GM19240 (cell line): ENCODE measurements around the gene SPATA25.
"Not testable (repeated sequence)": the region's sequence is repeated elsewhere in the genome, so short reads cannot be mapped to it uniquely, and the experiment has no call there.

Source experiments
- DNase-seq: peaks from one replicate; pipeline ENCODE4 v3.0.0; 2011; ENCODE audit warnings: low spot score; ENCODE audit not compliant: insufficient read length

Gene SPATA25, protein sequence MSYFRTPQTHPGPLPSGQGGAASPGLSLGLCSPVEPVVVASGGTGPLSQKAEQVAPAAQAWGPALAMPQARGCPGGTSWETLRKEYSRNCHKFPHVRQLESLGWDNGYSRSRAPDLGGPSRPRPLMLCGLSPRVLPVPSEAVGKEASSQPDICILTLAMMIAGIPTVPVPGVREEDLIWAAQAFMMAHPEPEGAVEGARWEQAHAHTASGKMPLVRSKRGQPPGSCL

DNA sequence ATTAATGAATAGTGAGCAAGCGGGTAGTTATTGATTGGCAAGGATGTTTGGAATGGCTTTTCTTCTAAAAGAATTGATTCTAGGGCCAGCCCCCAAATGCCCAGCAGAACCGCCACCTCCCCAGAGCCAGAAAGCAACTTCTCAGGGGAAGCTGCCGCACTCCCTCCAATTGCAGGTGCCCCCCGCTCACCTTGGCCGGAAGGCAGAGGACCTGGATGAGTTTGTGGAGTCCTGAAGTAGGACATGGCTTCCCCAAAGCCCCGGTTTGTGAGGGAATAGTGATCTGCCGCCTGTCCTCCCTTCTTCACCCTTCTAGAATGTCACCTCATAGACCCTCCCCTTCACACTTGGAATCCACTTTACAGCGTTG is at the start of gene SPATA25:
TSS of gene SPATA25 (minus strand) at position 277 of the 370 bp plus-strand sequence. CDS start at position 245, 32 bp downstream.
- DNase-seq, result no peak

DNA sequence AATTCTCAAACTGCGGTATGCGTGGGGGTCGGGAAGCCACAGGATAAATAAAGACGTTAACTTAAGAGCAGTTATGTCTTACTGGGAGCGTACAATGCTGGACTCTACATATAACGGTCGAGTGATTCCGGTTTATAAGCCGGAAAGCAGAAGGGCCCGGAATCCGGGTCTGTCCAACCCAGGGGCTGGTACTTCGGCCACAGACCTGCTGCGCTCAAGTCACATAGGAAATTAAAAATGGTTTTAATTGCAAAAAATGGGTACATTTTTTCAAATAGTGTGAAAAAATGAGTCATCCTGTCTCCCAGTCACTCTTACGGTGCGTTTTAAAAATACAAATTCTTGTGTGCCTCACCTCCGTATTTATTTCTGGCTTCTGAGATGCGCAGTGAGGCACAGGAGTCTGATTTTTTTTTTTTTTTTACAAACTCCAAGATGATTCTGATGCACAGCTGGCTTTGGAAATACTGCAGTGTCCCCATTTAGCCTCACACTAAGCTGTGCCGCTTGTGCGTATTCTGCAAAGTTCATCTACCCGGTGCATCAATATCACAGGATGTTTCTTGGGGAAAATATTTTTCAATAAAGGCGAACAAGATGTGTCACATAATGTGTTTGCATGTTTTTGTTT is 48.1 kb upstream of the SPATA25 start:
- no peak for DNase-seq

DNA sequence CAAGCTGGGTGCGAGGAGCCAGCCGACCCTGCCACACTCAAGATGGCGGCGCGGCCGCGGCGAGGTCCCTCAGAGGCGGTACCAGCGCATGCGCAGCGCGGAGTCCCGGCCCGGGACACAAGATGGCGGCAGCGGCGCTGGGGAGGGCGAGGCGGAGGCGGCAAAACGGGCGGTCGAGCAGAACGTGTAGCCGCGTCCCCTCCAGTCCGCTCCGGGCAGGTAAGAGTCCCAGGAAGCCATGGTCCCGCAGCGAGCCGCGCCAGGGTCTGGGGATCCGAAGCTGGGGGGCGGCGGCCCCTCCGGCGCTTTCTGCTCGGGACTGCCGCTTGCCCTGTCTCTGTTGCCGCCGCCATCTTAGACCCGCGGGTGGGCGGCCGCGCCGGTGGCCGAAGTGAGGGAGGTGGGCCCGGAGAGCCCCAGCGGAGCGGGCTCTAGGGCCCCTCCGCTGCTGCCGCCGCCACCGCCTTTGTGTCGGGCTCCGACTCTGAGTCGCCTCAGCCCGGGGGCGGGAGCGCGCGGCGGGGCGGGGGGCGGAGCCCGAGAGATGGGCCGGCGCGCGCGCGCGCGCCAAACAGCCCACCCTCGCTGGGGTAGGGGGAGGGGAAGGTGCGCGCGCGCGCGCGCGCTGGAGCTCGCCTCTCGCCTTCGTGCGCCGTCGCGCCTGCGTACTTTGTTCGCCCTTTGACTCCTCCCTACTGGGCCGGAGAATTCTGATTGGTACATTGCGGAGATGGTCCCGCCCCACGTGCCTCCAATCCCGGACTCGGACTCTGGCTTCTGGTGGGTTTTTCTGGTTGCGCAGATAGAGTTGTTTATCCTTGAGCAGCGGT is 47.4 kb upstream of the SPATA25 start, which contains the start of gene PCIF1:
TSS of gene PCIF1 (plus strand) at position 98 of the 830 bp plus-strand sequence. CDS start 4,317 bp downstream, outside the sequence.
- DNase-seq, result peak; percentile 99

DNA sequence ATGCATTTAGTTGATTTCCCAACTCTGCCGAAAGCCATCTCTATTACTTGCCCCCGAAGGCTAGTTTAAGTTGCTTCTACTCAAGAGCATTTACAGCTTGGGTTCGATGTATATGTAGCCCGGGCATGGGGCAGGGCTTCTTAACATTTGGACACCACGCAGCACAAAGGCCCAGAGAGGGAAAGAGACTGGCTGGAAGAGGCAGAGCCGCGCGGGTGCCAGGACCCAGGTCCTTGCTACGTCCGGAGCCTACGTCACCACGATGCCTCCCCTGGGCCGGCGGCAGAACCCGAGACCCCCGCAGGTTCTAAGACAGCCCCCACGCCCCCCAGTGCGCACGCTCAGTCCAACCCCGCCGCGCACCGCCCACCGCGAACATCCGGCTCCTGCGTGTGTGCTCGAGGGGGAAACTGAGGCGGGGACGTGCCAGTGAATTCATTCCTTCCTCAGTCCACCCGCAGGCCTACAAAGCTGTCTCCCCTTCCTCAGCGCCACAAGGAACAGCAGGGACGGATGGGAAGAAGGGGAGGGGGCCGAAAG is 46.7 kb upstream of the SPATA25 start:
- no peak for DNase-seq

DNA sequence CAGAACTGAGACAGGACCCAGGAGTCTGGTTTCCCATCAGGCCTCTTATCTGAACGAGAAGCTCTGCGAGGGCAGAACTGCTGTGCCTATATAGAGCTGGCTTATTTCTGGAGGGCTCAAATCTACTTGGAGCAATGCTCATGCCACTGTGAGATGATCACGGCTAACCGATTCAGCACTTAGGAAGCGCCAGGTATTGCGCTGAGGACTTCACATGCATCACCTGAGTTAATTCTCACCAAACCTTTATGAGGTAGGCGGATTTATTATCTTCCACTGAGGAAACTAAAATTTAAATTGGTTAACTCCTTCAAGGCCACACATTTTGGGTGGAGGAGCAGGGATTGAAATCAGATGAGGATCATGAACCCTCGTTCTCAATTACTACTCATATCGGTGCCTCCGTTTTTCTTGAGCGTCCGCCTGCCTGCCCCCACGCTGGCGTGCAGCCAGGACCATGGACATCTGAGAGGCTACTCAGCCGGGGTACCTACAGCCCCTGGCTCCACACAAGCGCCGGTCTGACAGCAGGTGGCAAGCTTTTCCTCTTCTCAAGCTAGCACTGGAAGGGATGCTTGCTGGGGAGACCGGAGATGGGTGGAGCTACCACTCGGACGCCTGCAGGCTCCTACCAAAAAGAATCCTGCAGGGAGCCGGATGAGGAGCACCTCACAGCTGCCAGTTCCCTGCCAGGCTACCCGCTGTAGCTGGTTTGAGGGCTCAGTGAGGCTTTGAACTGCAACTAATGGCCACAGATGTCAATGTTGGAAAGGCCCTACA is 46.0 kb upstream of the SPATA25 start:
- peak; percentile 44 for DNase-seq

DNA sequence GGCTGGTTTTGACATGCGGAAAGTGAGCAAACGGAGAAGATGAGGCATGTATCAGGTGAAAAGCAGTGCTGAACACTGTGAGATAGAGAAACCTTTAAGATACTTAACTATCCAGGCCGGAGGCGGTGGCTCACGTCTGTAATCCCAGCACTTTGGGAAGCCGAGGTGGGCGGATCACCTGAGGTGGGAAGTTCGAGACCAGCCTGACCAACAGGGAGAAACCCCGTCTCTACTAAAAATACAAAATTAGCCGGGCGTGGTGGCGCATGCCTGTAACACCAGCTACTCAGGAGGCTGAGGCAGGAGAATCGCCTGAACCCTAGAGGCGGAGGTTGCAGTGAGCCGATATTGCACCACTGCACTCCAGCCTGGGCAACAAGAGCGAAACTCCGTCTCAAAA is 44.3 kb upstream of the SPATA25 start:
- not testable (repeated sequence) for DNase-seq

DNA sequence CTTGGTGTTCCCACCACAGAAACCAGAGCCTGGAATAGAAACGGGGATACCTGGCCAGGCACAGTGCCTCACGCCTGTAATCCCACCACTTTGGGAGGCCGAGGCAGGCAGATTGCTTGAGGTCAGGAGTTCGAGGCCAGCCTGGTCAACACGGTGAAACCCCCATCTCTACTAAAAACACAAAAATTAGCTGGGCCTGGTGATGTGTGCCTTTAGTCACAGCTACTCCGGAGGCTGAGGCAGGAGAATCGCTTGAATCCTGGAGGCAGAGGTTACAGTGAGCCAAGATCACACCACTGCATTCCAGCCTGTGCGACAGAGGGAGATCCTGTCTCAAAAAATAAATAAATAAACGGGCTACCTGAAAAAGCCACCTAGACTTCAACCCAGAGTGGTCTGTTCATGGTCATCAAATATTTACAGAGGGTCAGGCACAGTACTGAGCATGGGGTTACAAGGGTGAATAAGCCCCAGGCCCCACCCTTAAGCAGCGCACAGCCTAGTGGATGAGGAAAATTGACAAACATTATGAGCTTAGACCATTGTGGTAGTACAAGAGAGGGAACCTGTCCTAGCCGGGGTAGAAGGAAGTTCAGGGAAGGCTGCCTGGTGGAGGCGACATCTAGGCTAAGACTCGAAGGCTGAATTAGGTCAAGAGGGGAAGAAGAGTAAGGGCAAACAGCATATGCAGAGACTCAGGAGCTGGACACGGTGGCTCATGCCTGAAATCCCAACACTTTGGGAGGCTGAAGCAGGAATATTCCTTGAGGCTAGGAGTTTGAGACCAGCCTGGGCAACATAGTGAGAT is 39.9 kb upstream of the SPATA25 start:
- DNase-seq, result no peak

DNA sequence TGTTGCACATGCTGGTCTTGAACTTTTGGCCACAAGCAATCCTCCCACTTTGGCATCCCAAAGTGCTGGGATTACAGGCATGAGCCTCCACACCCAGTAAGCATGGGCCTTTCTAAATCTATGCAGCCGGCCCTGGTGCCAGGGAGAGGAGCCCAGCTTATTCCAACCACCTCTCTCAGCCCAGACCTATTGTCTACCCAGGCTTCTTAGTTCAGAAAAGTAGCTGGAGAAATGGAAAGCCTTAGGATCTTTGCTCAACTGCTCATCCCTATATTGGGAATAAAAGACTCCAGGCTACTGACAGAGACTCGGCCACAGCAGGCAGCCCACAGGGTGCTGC is 39.3 kb upstream of the SPATA25 start:
- DNase-seq, result no peak

DNA sequence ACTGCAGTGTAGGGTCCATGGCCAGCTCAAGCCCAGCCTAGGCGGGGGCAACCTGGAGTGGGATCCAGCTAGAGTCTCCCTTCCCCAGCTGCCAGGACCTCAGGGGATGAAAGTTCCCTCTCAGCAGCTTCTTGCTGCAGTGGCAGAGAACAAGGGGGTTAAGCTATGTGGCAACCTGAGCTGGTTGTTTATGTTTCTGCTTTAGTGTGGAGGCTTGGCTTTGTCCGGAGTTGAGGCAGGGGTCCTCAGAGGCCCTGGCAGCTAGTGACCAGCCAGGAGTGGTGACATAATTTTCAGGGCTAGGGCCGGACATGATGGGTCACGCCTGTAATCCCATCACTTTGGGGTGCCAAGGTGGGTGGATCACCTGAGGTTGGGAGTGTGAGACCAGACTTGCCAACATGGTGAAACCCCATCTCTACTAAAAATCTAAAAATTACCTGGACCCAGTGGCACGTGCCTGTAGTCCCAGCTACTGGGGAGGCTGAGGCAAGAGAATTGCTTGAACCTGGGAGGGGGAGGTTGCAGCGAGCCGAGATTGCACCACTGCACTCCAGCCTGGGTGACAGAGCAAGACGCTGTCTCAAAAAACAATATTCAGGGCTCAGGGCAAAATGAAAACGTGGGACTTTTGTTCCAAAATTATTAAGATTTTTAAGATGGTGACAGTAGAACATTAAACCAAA is 38.5 kb upstream of the SPATA25 start:
- DNase-seq, result no peak

DNA sequence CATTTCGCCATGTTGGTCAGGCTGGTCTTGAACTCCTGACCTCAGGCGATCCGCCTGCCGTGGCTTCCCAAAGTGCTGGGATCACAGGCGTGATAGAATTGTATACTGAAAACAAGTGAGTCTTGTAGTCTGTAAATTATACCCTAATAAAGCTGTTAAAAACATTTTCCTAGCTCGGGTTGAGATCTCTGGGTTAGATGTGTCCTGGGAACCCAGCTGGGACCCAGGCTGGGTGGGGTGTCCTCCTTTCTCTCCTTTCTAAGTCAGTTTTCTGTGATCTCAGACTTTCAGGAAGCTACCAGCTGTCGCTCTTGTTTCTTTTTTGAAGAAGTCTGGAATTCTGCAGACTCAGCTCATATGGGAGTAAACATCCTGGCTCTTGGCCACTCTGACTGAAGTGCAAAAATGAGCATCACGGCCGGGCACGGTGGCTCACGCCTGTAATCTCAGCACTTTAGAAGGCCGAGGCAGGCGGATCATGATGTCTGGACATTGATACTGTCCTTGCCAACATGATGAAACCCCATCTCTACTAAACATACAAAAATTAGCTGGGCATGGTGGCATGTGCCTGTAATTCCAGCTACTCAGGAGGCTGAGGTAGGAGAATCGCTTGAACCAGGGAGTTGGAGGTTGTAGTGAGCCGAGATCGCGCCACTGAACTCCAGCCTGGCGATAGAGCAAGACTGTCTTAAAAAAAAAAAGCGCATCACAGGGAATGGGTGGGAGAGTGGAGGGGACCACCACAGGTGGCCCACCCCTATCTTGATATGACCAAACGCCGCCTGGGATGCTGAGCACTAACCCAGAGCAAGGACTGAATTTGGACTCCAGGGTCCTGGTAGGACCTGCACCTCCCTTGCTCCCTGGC is 37.2 kb upstream of the SPATA25 start:
- no peak for DNase-seq

DNA sequence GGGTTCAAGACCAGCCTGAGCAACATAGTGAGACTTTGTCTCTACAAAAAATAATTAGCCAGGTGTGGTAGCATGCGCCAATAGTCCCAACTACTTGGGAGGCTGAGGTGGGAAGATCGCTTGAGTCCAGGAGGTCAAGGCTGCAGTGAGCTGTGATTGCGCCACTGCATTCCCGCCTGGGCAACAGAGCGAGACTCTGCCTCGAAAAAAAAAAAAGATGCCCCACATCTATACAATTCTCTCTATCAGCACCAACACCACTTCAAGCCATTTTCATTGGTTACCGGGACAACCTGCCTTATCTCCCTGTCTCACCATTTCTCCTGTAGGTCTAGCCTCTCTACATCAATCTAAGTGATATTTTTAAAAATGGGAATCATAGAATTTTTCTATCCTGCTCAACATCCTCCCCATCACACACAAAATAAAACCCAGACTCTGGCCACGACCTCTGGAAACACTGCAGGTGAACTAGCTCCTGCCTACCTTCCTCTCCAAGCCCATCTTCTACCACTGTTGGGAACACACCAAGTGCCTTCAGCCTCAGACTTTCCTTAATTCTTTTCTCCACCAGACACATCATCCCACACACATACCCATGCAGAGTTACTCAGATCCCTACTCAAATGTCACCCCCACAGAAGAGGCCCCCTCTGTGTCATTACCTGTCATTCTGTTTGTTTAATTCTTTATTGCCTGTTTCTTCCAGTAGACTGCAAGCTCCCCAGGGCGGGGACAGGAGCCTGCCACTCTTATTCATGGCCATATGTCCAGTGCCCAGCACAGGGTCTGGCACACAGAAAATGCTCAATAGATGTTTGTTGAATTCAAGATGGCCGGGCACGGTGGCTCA is 34.1 kb upstream of the SPATA25 start:
- DNase-seq, result no peak

DNA sequence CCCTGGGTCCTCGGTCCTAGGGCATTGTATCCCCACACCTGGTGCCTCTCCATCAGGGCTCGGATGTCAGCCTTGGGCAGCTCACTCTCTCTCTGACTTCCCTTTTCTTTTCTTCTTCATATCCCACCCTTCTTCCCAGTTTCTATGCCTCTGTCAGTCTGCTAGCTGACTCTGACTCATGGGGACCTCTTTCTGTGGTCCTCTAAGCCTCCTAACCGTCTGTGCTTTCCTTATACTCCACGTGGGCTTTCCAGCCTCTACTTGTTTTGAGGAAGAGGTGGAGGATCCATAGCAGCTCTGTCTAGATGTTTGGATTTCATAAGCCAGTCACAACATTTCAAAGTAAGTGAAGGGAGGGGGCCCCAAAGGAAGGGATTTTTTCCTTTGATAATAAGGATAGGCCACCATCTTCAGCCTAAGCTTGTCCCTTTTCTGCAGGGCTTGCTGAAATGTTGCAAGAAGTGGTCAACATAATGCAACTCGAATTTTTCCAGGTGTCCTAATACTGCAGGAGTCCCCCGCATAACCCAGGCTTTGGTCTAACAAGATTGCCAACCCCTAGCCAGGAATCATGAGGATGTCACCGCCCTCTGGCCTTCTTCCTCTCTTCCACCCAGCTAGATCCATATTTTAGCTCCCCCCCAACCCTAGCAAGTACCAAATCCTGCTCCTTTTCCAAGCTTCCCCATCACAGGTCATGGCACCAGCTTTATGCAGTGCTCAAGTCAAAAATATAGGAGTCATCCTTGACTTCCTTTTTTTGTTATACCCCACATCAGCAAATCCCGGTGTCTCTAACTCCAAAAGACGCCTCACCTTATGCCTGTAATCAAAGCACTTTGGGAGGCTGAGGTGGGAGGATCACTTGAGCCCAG is 33.3 kb upstream of the SPATA25 start:
- no peak for DNase-seq

DNA sequence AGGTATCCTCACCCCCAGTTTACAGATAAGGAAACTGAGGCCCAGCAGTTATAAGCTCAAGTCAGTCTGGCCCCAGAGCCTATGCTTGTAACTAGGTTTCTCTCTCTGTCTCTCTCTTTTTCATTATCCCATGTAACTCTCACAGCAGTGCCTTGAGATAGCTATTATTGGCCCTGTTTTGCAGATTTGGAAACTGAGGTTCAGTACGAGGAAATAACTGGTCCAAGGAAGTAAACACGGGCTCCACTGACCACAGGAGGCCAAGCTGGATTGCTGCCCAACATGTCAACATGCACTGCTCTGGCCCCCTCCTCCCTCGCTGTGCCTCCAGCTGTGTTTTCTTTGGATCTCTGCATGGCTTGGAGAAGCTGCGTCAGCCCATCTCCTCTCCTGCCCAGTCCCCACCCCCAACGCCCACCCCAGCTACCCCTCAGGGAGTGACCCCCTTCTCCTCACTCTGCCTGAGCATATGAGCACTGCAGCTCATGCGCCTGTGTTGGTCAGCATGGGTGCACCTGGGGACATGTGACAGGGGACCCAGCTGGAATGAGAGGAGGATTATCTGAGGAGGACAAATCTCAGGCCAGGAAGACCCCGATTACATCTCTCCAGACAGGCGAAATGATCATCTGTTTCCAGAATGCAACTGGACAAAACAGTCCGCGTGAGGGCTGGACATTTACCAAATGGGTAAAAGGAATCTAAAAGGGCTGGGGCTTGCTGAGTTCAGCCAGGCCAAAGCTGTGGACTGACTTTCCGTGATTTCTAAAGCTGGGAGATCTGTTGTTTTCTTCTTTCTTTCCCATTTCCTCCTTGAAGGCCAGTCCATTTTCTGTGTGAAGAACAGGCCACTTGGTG is 32.3 kb upstream of the SPATA25 start:
- DNase-seq, result no peak

DNA sequence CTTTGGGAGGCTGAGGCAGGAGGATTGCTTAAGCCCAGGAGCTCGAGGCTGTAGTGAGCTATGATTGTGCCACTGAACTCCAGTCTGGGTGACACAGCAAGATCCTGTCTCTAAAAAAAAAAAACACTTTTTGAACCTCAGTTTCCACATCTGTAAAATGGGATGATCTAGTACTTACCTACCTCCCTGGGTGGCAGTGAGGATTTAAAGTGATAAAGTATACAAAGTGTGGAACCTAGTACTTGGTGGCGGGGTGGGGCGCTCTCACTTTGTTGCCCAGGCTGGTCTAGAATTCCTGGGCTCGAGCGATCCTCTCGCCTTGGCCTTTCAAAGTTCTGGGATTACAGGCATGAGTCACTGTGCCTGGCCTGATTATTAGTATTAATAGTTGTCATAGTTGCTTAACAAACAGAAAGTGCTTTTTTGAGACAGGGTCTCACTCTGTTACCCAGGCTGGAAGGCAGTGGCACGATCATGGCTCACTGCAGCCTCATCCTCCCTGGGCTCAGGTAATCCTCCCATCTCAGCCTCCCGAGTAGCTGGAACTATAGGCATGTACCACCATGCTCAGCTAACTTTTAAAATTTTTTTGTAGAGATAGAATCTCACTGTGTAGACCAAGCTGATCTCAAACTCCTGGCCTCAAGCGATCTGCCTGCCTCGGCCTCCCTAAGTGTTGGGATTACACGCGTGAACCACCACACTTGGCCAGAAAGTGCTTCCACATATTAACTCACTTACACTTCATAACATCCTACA is 31.5 kb upstream of the SPATA25 start:
- DNase-seq, result no peak

DNA sequence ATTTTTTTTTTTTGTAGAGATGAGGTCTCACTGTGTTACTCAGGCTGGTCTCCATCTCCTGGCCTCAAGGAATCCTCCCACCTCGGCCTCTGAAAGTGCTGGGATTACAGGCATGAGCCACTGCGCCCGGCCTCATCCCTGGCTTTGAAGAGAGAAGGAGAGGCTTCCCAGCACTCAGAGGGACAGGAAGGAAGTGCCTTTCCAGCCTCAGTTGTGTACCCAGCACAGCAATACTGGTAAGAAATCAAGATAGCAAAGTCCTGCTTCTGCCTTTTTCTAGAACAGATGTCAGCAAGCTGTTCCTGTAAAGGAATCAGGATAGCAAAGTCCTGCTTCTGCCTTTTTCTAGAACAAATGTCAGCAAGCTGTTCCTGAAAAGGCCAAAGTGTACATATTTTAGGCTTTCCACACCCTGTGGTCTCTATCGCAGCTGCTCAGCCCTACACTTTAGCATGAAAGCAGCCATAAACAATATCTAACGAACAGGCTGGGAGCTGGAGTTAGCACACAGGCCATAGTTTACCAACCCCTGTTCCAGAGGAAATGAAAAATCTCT is 30.8 kb upstream of the SPATA25 start:
- DNase-seq, result no peak
